Neutrophil (primary cell): ENCODE data around the gene TBRG1.

Source experiments
- H3K27ac ChIP-seq: fragments of 200-600 bp; sonication (generic); 2 replicates; pipeline ENCODE4 v1.5.1; 2016; ENCODE audit warnings: mild to moderate bottlenecking, moderate library complexity
- H3K27me3 ChIP-seq: fragments of 200-600 bp; sonication (generic); 2 replicates; pipeline ENCODE4 v1.6.0; 2016; ENCODE audit warnings: mild to moderate bottlenecking
- H3K36me3 ChIP-seq: fragments of 200-600 bp; sonication (generic); 2 replicates; pipeline ENCODE4 v1.5.1; 2017
- H3K4me1 ChIP-seq, 2 experiments: fragments of 200-600 bp in 1 of 2; sonication (generic) in 1 of 2; 1 replicate in 1 of 2; 2 replicates in 1 of 2; pipeline versions ENCODE4 v1.5.1 to v1.6.1; 2013 to 2016; ENCODE audit warnings: low read depth in 1 of 2, low read length in 1 of 2, mild to moderate bottlenecking in 1 of 2, moderate library complexity in 1 of 2; ENCODE audit not compliant: control insufficient read depth in 1 of 2, insufficient read depth in 1 of 2
- H3K4me3 ChIP-seq, 2 experiments: fragments of 200-600 bp in 1 of 2; sonication (generic) in 1 of 2; 1 replicate in 1 of 2; 2 replicates in 1 of 2; pipeline ENCODE4 v1.5.1; 2013 to 2016; ENCODE audit warnings: low read depth in 1 of 2, low read length in 1 of 2, mild to moderate bottlenecking in 1 of 2, moderate library complexity in 1 of 2
- H3K9me3 ChIP-seq: fragments of 200-600 bp; sonication (generic); 2 replicates; pipeline ENCODE4 v1.5.1; 2016
- TF ChIP-seq, protein P1 (sequence below): fragments of 200-600 bp; sonication (generic); IDR thresholded peaks from 2 replicates; pipeline ENCODE4 v1.5.1; 2016; ENCODE audit warnings: antibody characterized with exemption

TBRG1 gene

DNA sequence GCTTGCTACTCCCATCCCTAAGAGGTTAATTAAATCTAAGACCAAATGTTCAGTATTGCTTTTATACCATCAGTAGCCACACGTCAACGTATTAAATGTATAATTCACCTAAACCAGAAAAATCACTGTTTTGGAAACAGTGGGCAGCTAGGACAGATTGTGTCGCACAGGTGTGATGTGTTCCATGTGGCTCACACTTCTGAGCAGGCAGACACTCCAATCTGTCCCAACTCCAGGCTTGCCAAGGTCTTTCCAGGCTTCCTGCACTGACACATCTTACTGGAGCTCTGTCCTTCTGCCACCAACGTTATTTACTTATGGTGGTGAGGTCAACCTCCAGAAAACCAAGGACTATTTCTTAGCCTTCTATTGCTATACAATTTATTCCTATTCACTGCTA lies 39.4 kb downstream of the TBRG1 start:
- Histone ChIP-seq H3K4me3 (no peak overlapping the region), H3K4me1 (no peaks in the 10 kb centered on the region), H3K27ac (no peak overlapping the region), H3K9me3 (no peaks in the 10 kb centered on the region), H3K27me3 (no peaks in the 10 kb centered on the region), H3K36me3 (no peaks in the 10 kb centered on the region)
- TF ChIP-seq, protein P1, sequence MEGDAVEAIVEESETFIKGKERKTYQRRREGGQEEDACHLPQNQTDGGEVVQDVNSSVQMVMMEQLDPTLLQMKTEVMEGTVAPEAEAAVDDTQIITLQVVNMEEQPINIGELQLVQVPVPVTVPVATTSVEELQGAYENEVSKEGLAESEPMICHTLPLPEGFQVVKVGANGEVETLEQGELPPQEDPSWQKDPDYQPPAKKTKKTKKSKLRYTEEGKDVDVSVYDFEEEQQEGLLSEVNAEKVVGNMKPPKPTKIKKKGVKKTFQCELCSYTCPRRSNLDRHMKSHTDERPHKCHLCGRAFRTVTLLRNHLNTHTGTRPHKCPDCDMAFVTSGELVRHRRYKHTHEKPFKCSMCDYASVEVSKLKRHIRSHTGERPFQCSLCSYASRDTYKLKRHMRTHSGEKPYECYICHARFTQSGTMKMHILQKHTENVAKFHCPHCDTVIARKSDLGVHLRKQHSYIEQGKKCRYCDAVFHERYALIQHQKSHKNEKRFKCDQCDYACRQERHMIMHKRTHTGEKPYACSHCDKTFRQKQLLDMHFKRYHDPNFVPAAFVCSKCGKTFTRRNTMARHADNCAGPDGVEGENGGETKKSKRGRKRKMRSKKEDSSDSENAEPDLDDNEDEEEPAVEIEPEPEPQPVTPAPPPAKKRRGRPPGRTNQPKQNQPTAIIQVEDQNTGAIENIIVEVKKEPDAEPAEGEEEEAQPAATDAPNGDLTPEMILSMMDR = no peak

DNA sequence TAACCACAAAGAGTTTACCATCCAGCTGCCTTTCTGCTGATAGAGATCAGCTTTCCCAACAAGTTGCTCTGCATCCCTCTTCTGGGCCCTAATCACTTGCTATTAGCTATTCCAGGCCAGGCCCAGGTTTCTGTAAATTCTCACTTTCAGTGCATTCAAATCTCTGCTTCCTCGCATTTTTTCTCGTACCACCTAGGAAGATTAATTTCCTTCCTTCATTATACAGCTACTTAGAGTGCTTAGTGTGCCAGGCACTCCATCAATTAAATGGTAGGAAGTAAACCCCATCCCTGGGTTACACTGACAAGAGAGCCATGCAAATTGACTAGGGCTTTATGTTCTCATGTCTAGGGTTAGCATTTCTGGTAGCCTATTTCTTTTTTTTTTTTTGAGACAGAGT lies 41.2 kb downstream of the TBRG1 start:
- H3K36me3 ChIP-seq = no peaks in the 10 kb centered on the region
- no peak overlapping the region for H3K4me3 ChIP-seq
- no peaks in the 10 kb centered on the region for H3K4me1 ChIP-seq
- no peak overlapping the region for H3K27ac ChIP-seq
- H3K27me3 ChIP-seq = no peaks in the 10 kb centered on the region
- no peaks in the 10 kb centered on the region for H3K9me3 ChIP-seq
- TF ChIP-seq, protein P1 = no peak

DNA sequence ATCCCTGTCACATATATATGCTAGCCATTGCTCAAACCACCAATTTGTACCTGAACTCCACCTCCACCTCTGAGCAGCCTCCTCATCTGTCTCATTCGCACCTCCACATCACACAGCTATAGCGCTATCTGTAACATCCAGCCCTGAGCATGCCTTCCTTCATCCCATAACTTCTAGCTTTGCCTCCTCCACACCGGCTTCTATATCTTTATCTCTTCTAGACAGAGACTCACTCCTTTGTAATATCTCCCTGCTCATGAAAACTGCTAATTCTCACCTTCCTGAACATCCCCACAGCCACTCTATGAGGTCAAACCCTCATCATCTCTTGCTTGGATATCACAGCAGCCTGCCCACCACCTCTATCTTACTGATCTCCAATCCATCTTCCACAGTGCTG lies 44.9 kb downstream of the TBRG1 start:
- Histone ChIP-seq H3K27me3 (peaks cover 22% of the 10 kb centered on the region), H3K4me3 (no peak overlapping the region), H3K4me1 (no peaks in the 10 kb centered on the region), H3K9me3 (no peaks in the 10 kb centered on the region), H3K36me3 (no peaks in the 10 kb centered on the region), H3K27ac (no peak overlapping the region)
- TF ChIP-seq, protein P1 = no peak

DNA sequence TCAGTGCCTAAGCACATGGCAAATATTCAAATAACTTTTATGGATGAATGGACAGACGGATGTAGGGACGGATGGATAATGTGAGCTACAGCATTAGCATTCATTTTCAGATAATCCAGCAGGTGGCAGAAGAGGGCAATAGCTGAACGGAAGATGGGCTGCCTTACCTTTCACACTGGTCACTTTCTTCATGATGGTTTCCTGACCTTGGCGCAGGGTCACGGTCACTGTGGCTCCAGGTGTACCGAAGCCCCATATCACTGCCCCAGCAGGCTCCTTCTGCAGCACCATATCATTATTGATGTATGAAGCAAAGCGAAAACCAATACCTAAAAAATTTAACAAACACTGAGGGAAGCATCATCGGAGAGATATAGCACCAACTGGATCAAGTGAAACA lies 46.5 kb downstream of the TBRG1 start:
- Histone ChIP-seq H3K27me3 (peaks cover 38% of the 10 kb centered on the region), H3K27ac (no peak overlapping the region), H3K9me3 (no peaks in the 10 kb centered on the region), H3K36me3 (no peaks in the 10 kb centered on the region), H3K4me1 (peaks cover 8 to 11% of the 10 kb centered on the region in 2 experiments), H3K4me3 (no peak overlapping the region)
- TF ChIP-seq, protein P1 = peak; percentile 58

DNA sequence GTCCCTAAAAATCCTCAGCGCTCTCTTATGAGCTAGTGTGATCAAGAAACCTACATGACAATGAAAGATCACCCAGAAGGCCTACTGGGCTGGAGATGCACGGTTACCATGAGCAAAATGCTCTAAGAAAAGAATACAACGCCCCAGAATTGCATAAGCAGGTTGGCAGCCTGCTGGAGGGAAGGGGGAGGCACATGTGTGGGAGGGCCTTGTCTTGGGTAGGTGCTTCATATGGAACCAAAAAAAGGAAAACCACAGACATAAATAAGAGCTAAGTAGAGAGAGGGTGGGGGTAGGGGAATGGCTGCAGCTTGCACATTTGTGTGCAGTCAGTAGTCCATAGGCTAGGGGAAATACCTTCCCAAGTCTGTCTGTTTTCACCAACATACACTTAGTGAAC lies 48.1 kb downstream of the TBRG1 start:
- TF ChIP-seq, protein P1 = no peak
- Histone ChIP-seq H3K27me3 (peaks cover 43% of the 10 kb centered on the region), H3K4me3 (no peak overlapping the region), H3K27ac (no peak overlapping the region), H3K4me1 (peaks cover 11 to 14% of the 10 kb centered on the region in 2 experiments), H3K36me3 (no peaks in the 10 kb centered on the region), H3K9me3 (no peaks in the 10 kb centered on the region)
